Measurements from ENCODE around the gene MXRA8.

The MXRA8 gene

GRCh38 chr1:1333551-1334241 lies 24.7 kb downstream of the MXRA8 start:
- no peak for DNase-seq

- no peak for DNase-seq
Observed at GRCh38 chr1:1332774-1333480, 25.4 kb downstream of the MXRA8 start.

- no peak for DNase-seq
Observed at GRCh38 chr1:1332031-1332755, 26.2 kb downstream of the MXRA8 start.

GRCh38 chr1:1331068-1331965 lies 27.0 kb downstream of the MXRA8 start, which contains the start of gene TAS1R3:
Gene TAS1R3 (plus strand): TSS chr1:1331280. CDS start chr1:1331346, 66 bp downstream.
- DNase-seq, result no peak

GRCh38 chr1:1330366-1331067 lies 27.8 kb downstream of the MXRA8 start:
- no peak for DNase-seq

GRCh38 chr1:1329304-1330210 lies 28.8 kb downstream of the MXRA8 start:
- DNase-seq, result no peak

GRCh38 chr1:1328254-1328653 lies 30.1 kb downstream of the MXRA8 start:
- no peak for DNase-seq

- DNase-seq, result no peak
Observed at GRCh38 chr1:1327291-1327690, 31.1 kb downstream of the MXRA8 start.

GRCh38 chr1:1326075-1326605 lies 32.2 kb downstream of the MXRA8 start:
- DNase-seq, result no peak

- DNase-seq, result no peak
Observed at GRCh38 chr1:1325288-1326074, 32.9 kb downstream of the MXRA8 start.

GRCh38 chr1:1324524-1325287 lies 33.6 kb downstream of the MXRA8 start, which contains the start of the genes CPTP and INTS11:
Gene CPTP (plus strand): TSS chr1:1324802. CDS start chr1:1326911, 2,109 bp downstream.
Gene INTS11 (minus strand): TSS chr1:1324660. CDS start chr1:1324608, 52 bp downstream.
- peak; percentile 97 for DNase-seq

GRCh38 chr1:1324084-1324523 lies 34.3 kb downstream of the MXRA8 start:
- no peak for DNase-seq

- DNase-seq, result no peak
Observed at GRCh38 chr1:1322952-1323351, 35.4 kb downstream of the MXRA8 start.

- DNase-seq, result no peak
Observed at GRCh38 chr1:1322418-1322817, 35.9 kb downstream of the MXRA8 start.

GRCh38 chr1:1321477-1321876 lies 36.9 kb downstream of the MXRA8 start:
- no peak for DNase-seq

- DNase-seq, result no peak
Observed at GRCh38 chr1:1320666-1321448, 37.5 kb downstream of the MXRA8 start.

GRCh38 chr1:1319646-1319941 lies 38.8 kb downstream of the MXRA8 start:
- DNase-seq, result no peak

Data from stimulated activated CD4-positive, alpha-beta T cell treated with anti-CD3 and anti-CD28 coated beads, Interleukin-15, amount 100 ng/mL, for 24 hours (primary cell).